HG03139 (cell line): ENCODE data around the gene SPINK14.

ENCODE experiments used
- ATAC-seq: cut with Tn5 transposase; IDR thresholded peaks from one replicate; pipeline ENCODE4 v1.9.1; 2021; ENCODE audit not compliant: unreplicated experiment

The SPINK14 gene

GRCh38 chr5:148193202-148193601 is 24.9 kb downstream of the SPINK14 start:
- ATAC-seq, result no peak

- no peak for ATAC-seq
These were observed 32.8 kb downstream of the SPINK14 start for GRCh38 chr5:148201151-148201550.

GRCh38 chr5:148202531-148203203 is 34.3 kb downstream of the SPINK14 start, which contains the start of gene SPINK6:
TSS of gene SPINK6 (plus strand) at chr5:148203042. CDS start at chr5:148203097, 55 bp downstream.
- no peak for ATAC-seq

GRCh38 chr5:148205044-148205806 is 36.9 kb downstream of the SPINK14 start:
- no peak for ATAC-seq

- no peak for ATAC-seq
These were observed 37.5 kb downstream of the SPINK14 start for GRCh38 chr5:148205865-148206264.

- ATAC-seq, result no peak
These were observed 38.3 kb downstream of the SPINK14 start for GRCh38 chr5:148206620-148207019.

- ATAC-seq, result no peak
These were observed 39.9 kb downstream of the SPINK14 start for GRCh38 chr5:148208226-148208625.

GRCh38 chr5:148209151-148209770 is 40.9 kb downstream of the SPINK14 start:
- ATAC-seq, result no peak

- ATAC-seq, result no peak
These were observed 46.4 kb downstream of the SPINK14 start for GRCh38 chr5:148214665-148215185.

GRCh38 chr5:148221508-148221907 is 53.2 kb downstream of the SPINK14 start:
- ATAC-seq, result no peak

GRCh38 chr5:148224117-148224742 is 55.9 kb downstream of the SPINK14 start:
- ATAC-seq, result no peak
